ENCODE data around the gene RACK1. TPM values are rescaled to one million over a fixed set of nuclear protein-coding genes. Genes with fewer than 3 reads are reported as not detected.

The RACK1 gene
- total and polyA plus RNA-seq, 2 of the 13 experiments (the other 11 are each of a cell fraction or from before 2014, with no cell fraction given): 2,514 to 6,141 TPM

GRCh38 chr5:181215997-181216989 is 27.4 kb downstream of the RACK1 start (continued):
- TF ChIP-seq, protein P1, sequence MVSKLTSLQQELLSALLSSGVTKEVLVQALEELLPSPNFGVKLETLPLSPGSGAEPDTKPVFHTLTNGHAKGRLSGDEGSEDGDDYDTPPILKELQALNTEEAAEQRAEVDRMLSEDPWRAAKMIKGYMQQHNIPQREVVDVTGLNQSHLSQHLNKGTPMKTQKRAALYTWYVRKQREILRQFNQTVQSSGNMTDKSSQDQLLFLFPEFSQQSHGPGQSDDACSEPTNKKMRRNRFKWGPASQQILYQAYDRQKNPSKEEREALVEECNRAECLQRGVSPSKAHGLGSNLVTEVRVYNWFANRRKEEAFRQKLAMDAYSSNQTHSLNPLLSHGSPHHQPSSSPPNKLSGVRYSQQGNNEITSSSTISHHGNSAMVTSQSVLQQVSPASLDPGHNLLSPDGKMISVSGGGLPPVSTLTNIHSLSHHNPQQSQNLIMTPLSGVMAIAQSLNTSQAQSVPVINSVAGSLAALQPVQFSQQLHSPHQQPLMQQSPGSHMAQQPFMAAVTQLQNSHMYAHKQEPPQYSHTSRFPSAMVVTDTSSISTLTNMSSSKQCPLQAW (CRISPR knock-in tag; IDR thresholded peaks at IDR 0.05): peak; percentile 54; the same call in 1 of the 2 replicates
- TF ChIP-seq ZSCAN22 (CRISPR knock-in tag; IDR thresholded peaks at IDR 0.05) (no peak), BHLHE40 (IDR thresholded peaks at IDR 0.05; ENCODE audit: low read length) (no peak), RARA (CRISPR knock-in tag; IDR thresholded peaks at IDR 0.05) (no peak), SNAPC4 (CRISPR knock-in tag; IDR thresholded peaks at IDR 0.05) (no peak), EED (CRISPR knock-in tag; IDR thresholded peaks at IDR 0.05) (no peak), ZNF143 (CRISPR knock-in tag; IDR thresholded peaks at IDR 0.05) (no peak), CREBL2 (CRISPR knock-in tag; IDR thresholded peaks at IDR 0.05; ENCODE audit: borderline replicate concordance) (no peak), PHF8 (CRISPR knock-in tag; IDR thresholded peaks at IDR 0.05) (no peak), ZNF431 (CRISPR knock-in tag; IDR thresholded peaks at IDR 0.05; ENCODE audit: borderline replicate concordance, low read depth) (no peak), ELF3 (CRISPR knock-in tag; IDR thresholded peaks at IDR 0.05) (no peak), CHD4 (IDR thresholded peaks at IDR 0.05; ENCODE audit: borderline replicate concordance, low read length) (peak; percentile 76; the same call in 1 of the 2 replicates), PRMT3 (CRISPR knock-in tag; IDR thresholded peaks at IDR 0.05; ENCODE audit: borderline replicate concordance, low read depth) (no peak), MTA1 (CRISPR knock-in tag; IDR thresholded peaks at IDR 0.05; ENCODE audit: borderline replicate concordance) (no peak), FOSL2 (CRISPR knock-in tag; IDR thresholded peaks at IDR 0.05) (no peak), ZNF768 (CRISPR knock-in tag; IDR thresholded peaks at IDR 0.05) (no peak), ZBTB20 (CRISPR knock-in tag; IDR thresholded peaks at IDR 0.05; ENCODE audit: borderline replicate concordance, low read depth) (no peak), TAF15 (IDR thresholded peaks at IDR 0.05; ENCODE audit: low read depth, low read length, poor library complexity, severe bottlenecking) (no peak), XBP1 (CRISPR knock-in tag; IDR thresholded peaks at IDR 0.05) (no peak), ZNF24 (IDR thresholded peaks at IDR 0.05) (no peak)
- TF ChIP-seq, protein P2, sequence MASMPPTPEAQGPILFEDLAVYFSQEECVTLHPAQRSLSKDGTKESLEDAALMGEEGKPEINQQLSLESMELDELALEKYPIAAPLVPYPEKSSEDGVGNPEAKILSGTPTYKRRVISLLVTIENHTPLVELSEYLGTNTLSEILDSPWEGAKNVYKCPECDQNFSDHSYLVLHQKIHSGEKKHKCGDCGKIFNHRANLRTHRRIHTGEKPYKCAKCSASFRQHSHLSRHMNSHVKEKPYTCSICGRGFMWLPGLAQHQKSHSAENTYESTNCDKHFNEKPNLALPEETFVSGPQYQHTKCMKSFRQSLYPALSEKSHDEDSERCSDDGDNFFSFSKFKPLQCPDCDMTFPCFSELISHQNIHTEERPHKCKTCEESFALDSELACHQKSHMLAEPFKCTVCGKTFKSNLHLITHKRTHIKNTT (CRISPR knock-in tag; IDR thresholded peaks at IDR 0.05): no peak

Measured in HepG2 (cell line).